ENCODE results near the gene EMC9. TPM values are rescaled to one million over a fixed set of nuclear protein-coding genes. Genes with fewer than 3 reads are reported as not detected.

EMC9 gene
- total and polyA plus RNA-seq, 4 donors, result 4.6 to 29.4 (median 20.0) TPM

DNA sequence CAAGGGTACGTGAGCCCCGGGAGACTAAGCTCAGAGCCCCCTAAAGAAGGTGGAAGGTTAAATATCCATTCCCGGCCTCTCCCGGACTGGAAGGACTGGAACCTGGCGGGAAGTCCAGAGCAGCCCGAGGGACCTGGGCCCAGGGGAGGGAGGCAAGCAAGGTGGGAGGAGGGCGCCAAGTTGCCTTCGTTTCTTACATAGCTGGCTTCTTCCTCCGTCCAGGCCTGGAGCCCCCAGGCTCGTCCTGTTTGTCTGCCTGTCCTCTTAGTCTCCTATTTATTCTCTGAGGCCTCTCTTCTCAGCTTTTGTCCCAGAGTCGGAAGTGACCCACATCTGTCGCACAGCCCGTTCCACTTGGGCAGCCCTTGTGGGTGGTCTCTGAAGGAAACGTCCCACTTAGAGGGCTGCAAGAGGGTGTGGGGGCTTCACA is 46.5 kb downstream of the EMC9 start:
- ATAC-seq (ENCODE audit: insufficient read depth, low FRiP score) (no peak), DNase-seq (peak in 2 of 3 donors; percentile 47 to 64)
- peaks cover 0 to 15% (median under 1%) of the 10 kb centered on the region in 4 donors for H3K36me3 ChIP-seq (ENCODE audit: control insufficient read depth in 4 of 4, insufficient read depth in 4 of 4, low read length in 4 of 4)
- H3K4me3 ChIP-seq, result peak overlapping the region; percentile 71
- peak overlapping the region; percentile 88 to 98 for H3K27ac ChIP-seq (ENCODE audit: low read depth in 1 of 2, low read length in 1 of 2)
- H3K4me1 ChIP-seq (ENCODE audit: control insufficient read depth in 5 of 5, insufficient read depth in 5 of 5, low read length in 5 of 5), result peaks cover 0 to 17% (median 6%) of the 10 kb centered on the region in 5 donors
- no peaks in the 10 kb centered on the region for H3K9me3 ChIP-seq (ENCODE audit: control insufficient read depth in 4 of 4, insufficient read depth in 3 of 4, low read length in 3 of 4)
- H3K27me3 ChIP-seq (ENCODE audit: control insufficient read depth in 3 of 3, insufficient read depth in 3 of 3, low read length in 2 of 3), result no peaks in the 10 kb centered on the region
- 2 to 4% methylated on average over 14 of the region's 14 CpGs for WGBS, 2 donors
- peak overlapping the region; percentile 66 to 78 for H3K9ac ChIP-seq (ENCODE audit: insufficient read depth in 1 of 2, low read length in 2 of 2)
- TF ChIP-seq, protein P1, sequence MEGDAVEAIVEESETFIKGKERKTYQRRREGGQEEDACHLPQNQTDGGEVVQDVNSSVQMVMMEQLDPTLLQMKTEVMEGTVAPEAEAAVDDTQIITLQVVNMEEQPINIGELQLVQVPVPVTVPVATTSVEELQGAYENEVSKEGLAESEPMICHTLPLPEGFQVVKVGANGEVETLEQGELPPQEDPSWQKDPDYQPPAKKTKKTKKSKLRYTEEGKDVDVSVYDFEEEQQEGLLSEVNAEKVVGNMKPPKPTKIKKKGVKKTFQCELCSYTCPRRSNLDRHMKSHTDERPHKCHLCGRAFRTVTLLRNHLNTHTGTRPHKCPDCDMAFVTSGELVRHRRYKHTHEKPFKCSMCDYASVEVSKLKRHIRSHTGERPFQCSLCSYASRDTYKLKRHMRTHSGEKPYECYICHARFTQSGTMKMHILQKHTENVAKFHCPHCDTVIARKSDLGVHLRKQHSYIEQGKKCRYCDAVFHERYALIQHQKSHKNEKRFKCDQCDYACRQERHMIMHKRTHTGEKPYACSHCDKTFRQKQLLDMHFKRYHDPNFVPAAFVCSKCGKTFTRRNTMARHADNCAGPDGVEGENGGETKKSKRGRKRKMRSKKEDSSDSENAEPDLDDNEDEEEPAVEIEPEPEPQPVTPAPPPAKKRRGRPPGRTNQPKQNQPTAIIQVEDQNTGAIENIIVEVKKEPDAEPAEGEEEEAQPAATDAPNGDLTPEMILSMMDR (IDR thresholded peaks at IDR 0.05; ENCODE audit: control extremely low read depth, extremely low read depth), result no peak

DNA sequence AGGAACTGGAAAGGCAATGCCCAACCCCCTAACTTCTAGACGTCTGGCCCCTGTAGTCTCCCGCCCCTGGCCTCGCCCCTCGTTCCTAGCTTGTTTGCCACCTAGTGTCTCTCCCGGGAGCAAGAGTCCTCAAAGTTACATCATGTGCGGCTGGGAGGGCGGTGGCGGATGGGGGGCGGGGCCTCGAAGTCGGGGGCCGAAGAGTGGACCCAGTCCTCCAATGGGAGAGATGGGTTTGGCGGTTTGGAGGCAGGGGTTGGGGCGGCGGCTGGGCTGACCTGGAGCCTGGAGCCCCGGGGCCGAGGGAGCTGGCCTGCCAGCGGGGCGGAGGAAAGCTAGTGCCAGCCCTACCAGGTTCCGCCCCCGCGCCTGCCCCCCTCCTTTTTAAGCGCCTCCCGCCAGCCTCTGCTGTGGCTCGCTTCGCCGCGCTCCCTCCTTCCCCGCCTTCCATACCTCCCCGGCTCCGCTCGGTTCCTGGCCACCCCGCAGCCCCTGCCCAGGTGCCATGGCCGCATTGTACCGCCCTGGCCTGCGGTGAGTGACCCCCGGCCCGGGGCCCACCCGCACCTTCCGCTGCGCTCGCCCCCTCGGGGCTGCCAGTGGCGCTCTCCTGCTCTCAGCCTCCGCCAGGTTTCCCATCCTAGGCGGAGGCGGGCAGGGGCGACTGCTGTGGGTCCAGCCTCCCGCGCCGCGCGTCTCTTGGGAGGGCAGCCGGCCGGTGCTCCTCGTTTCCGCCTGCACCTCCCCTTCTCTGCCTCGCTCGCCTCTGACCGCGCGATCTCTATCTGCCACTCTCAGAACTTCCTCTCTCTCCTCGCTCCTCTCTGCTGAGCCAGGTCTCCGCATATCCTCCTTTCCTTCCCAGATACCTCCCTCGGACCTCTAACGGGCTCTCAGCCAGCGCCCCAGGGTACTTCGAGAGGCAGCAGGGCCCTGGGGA is 47.2 kb downstream of the EMC9 start, which contains the start of gene PCK2:
TSS of gene PCK2 (plus strand) at position 411 of the 940 bp plus-strand sequence. CDS start at position 506, 95 bp downstream.
- H3K27me3 ChIP-seq (ENCODE audit: control insufficient read depth in 3 of 3, insufficient read depth in 3 of 3, low read length in 2 of 3), result no peaks in the 10 kb centered on the region
- H3K36me3 ChIP-seq (ENCODE audit: control insufficient read depth in 4 of 4, insufficient read depth in 4 of 4, low read length in 4 of 4), result peaks cover 0 to 12% (median 0%) of the 10 kb centered on the region in 4 donors
- 1% methylated on average over 54 to 68 of the region's 68 CpGs for WGBS, 2 donors
- TF ChIP-seq, protein P1 (IDR thresholded peaks at IDR 0.05; ENCODE audit: control extremely low read depth, extremely low read depth), result no peak
- peak within 1 kb of the TSS; percentile 88 to 98 for H3K27ac ChIP-seq (ENCODE audit: low read depth in 1 of 2, low read length in 1 of 2)
- H3K4me1 ChIP-seq (ENCODE audit: control insufficient read depth in 5 of 5, insufficient read depth in 5 of 5, low read length in 5 of 5), result peaks cover 0 to 17% (median 6%) of the 10 kb centered on the region in 5 donors
- H3K4me3 ChIP-seq, result peak within 1 kb of the TSS; percentile 71
- ATAC-seq (ENCODE audit: insufficient read depth, low FRiP score), result peak; percentile 94
- no peaks in the 10 kb centered on the region for H3K9me3 ChIP-seq (ENCODE audit: control insufficient read depth in 4 of 4, insufficient read depth in 3 of 4, low read length in 3 of 4)
- peak within 1 kb of the TSS; percentile 66 to 78 for H3K9ac ChIP-seq (ENCODE audit: insufficient read depth in 1 of 2, low read length in 2 of 2)
- DNase-seq, result peak; percentile 88 to 94 (median 94)

DNA sequence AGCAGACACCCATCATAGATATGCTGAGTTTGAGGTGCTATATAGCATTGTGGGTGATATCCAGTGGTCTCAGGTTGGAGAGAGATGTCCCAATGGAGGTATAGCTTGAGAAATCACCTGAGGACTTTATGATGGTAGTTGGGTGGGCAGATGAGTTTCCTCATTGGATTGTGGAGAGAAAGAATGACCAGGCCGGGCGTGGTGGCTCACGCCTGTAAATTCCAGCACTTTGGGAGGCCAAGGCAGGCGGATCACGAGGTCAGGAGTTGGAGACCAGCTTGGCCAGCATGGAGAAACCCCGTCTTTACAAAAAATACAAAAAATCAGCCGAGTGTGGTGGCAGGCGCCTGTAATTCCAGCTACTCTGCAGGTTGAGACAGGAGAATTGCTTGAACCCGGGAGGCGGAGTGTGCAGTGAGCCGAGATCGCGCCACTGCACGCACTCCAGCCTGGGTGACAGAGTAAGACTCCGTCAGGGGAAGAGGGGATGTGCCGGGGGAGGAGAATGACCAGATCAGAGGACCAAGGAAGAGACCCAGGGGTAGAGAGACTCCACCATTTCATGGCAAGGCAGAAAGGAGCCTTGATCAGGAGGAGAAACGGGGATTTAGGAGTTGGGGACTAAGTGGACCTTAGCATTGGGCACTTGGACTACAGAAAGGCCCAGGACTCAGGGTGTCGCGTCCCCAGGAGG is 48.0 kb downstream of the EMC9 start:
- no peak for DNase-seq
- no peak for ATAC-seq (ENCODE audit: insufficient read depth, low FRiP score)
- H3K27ac ChIP-seq (ENCODE audit: low read depth in 1 of 2, low read length in 1 of 2), result peak overlapping the region; percentile 2 to 38
- no peaks in the 10 kb centered on the region for H3K9me3 ChIP-seq (ENCODE audit: control insufficient read depth in 4 of 4, insufficient read depth in 3 of 4, low read length in 3 of 4)
- no peak overlapping the region for H3K4me3 ChIP-seq
- H3K9ac ChIP-seq (ENCODE audit: insufficient read depth in 1 of 2, low read length in 2 of 2), result peak overlapping the region in 1 of 2 donors; percentile 42
- no peaks in the 10 kb centered on the region for H3K27me3 ChIP-seq (ENCODE audit: control insufficient read depth in 3 of 3, insufficient read depth in 3 of 3, low read length in 2 of 3)
- 83 to 84% methylated on average over 19 of the region's 19 CpGs for WGBS, 2 donors
- TF ChIP-seq, protein P1 (IDR thresholded peaks at IDR 0.05; ENCODE audit: control extremely low read depth, extremely low read depth), result no peak
- H3K36me3 ChIP-seq (ENCODE audit: control insufficient read depth in 4 of 4, insufficient read depth in 4 of 4, low read length in 4 of 4), result peaks cover 0 to 4% (median 0%) of the 10 kb centered on the region in 4 donors
- peaks cover 0 to 17% (median 6%) of the 10 kb centered on the region in 5 donors for H3K4me1 ChIP-seq (ENCODE audit: control insufficient read depth in 5 of 5, insufficient read depth in 5 of 5, low read length in 5 of 5)
